RWPE2 (cell line): Measurements from ENCODE around the gene TENT5C.

Source experiments
- ATAC-seq: fragments of 200-7000 bp; cut with Tn5 transposase; 3 replicates; pipeline ENCODE4 v1.9.1; 2021; ENCODE audit warnings: low read depth
- DNase-seq: peaks from one replicate; pipeline ENCODE4 v3.0.0-alpha.2; 2020; ENCODE audit warnings: low spot score
- H3K27ac ChIP-seq: fragments of 450-650 bp; 2 replicates; pipeline ENCODE4 v1.5.1; 2017; ENCODE audit warnings: mild to moderate bottlenecking; ENCODE audit not compliant: poor library complexity, severe bottlenecking
- H3K27me3 ChIP-seq: fragments of 250-450 bp; sonication (Bioruptor Pico); 2 replicates; pipeline ENCODE4 v1.5.1; 2021; ENCODE audit warnings: mild to moderate bottlenecking, moderate library complexity; ENCODE audit not compliant: insufficient read depth, poor library complexity, severe bottlenecking
- H3K36me3 ChIP-seq: fragments of 250-450 bp; sonication (Bioruptor Pico); 2 replicates; pipeline ENCODE4 v1.5.1; 2020; ENCODE audit warnings: low read depth, mild to moderate bottlenecking, moderate library complexity
- H3K4me1 ChIP-seq: fragments of 250-450 bp; sonication (Bioruptor Pico); 2 replicates; pipeline ENCODE4 v1.5.1; 2021; ENCODE audit warnings: mild to moderate bottlenecking, moderate library complexity; ENCODE audit not compliant: insufficient read depth, poor library complexity, severe bottlenecking
- H3K4me3 ChIP-seq: fragments of 250-450 bp; sonication (Bioruptor Pico); 2 replicates; pipeline ENCODE4 v1.5.1; 2021; ENCODE audit warnings: mild to moderate bottlenecking, moderate library complexity; ENCODE audit not compliant: severe bottlenecking
- H3K9me3 ChIP-seq: fragments of 250-450 bp; sonication (Bioruptor Pico); 2 replicates; pipeline ENCODE4 v1.5.1; 2021; ENCODE audit warnings: mild to moderate bottlenecking, moderate library complexity; ENCODE audit not compliant: severe bottlenecking
- TF ChIP-seq, protein P1 (sequence below): fragments of 450-650 bp; IDR thresholded peaks from one replicate; pipeline ENCODE4 v1.5.1; 2017; ENCODE audit warnings: mild to moderate bottlenecking, moderate library complexity; ENCODE audit not compliant: poor library complexity, severe bottlenecking

Gene TENT5C

GRCh38 chr1:117672756-117673155, 66.9 kb downstream of the TENT5C start:
- Histone ChIP-seq H3K4me3 (no peak overlapping the region), H3K36me3 (no peaks in the 10 kb centered on the region), H3K9me3 (no peaks in the 10 kb centered on the region), H3K27ac (no peak overlapping the region), H3K4me1 (no peaks in the 10 kb centered on the region), H3K27me3 (no peaks in the 10 kb centered on the region)
- ATAC-seq (no peak), DNase-seq (no peak)
- TF ChIP-seq, protein P1, sequence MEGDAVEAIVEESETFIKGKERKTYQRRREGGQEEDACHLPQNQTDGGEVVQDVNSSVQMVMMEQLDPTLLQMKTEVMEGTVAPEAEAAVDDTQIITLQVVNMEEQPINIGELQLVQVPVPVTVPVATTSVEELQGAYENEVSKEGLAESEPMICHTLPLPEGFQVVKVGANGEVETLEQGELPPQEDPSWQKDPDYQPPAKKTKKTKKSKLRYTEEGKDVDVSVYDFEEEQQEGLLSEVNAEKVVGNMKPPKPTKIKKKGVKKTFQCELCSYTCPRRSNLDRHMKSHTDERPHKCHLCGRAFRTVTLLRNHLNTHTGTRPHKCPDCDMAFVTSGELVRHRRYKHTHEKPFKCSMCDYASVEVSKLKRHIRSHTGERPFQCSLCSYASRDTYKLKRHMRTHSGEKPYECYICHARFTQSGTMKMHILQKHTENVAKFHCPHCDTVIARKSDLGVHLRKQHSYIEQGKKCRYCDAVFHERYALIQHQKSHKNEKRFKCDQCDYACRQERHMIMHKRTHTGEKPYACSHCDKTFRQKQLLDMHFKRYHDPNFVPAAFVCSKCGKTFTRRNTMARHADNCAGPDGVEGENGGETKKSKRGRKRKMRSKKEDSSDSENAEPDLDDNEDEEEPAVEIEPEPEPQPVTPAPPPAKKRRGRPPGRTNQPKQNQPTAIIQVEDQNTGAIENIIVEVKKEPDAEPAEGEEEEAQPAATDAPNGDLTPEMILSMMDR, result no peak

DNA sequence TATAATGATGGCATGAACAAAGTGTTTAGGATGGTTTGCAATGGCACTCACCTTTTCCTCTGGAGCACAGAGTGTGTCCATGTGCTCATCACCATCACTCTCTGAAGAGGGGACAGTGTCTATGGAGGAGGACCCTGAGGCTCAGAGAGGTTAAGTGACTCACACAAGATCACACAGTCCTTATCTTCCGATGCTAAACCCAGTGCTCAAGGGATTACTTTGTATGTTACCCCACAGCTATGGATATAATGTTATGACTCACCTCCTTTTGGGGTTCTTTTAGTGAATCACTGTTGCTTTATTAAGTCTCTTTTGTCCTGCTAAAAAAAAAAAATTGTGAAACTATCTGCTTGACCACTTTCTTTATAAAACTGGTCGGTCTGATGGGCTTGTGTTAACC, 67.6 kb downstream of the TENT5C start:
- DNase-seq (no peak), ATAC-seq (peak; percentile 82)
- no peak overlapping the region for H3K4me3 ChIP-seq
- no peaks in the 10 kb centered on the region for H3K4me1 ChIP-seq
- no peak overlapping the region for H3K27ac ChIP-seq
- TF ChIP-seq, protein P1, result no peak
- H3K9me3 ChIP-seq, result no peaks in the 10 kb centered on the region
- no peaks in the 10 kb centered on the region for H3K27me3 ChIP-seq
- no peaks in the 10 kb centered on the region for H3K36me3 ChIP-seq

DNA sequence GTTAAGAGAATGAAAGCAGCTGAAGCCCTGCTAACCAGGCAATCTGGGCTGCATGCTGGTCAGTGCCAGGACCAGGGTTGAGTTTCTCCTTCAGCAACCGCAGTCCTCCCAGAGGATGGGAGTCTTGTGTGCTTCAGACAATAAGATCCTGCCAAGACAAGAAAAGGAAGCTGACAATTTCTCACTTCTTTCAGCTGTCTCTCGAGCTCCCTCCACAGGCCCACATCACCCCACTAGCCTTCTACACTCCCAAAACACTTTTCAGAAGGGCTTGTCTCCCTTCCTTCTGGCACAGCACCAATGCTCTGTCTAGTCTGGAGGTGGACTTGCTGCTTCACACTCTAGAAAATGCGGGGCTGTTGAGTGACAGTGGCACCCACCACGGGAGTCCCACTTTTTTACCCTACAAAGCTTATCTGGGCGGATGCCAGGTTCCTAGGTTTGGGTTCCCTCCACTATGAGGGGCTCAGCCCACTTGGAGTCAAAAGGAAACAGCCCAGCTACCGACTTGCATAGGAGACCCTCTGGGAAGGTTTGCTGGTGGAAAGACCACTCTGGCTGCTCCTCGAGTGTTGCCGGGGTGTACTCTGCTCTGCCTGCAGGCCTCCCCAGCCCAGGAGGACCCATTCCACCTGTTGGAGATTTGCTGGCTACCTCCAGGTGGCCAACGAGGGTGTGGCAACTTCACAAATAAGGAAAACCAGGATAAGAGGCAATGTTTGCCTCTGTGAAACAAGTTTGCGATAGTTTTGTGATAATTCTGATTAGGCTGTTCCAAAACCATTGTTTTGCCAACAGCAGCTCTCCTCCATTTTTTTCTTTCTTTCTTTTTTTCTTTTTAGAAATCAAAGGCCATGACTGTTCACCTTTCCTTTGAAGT, 68.9 kb downstream of the TENT5C start:
- ATAC-seq, result peak; percentile 37; the same call in 1 of the 3 replicates

GRCh38 chr1:117675907-117676430, 70.1 kb downstream of the TENT5C start:
- TF ChIP-seq, protein P1, result no peak
- Histone ChIP-seq H3K27me3 (no peaks in the 10 kb centered on the region), H3K4me3 (no peak overlapping the region), H3K4me1 (no peaks in the 10 kb centered on the region), H3K9me3 (no peaks in the 10 kb centered on the region), H3K27ac (no peak overlapping the region), H3K36me3 (no peaks in the 10 kb centered on the region)
- ATAC-seq (no peak), DNase-seq (no peak)

More for the DNA sequence above, 68.9 kb downstream of the TENT5C start:
- no peaks in the 10 kb centered on the region for H3K27me3 ChIP-seq
- H3K4me1 ChIP-seq, result no peaks in the 10 kb centered on the region
- TF ChIP-seq, protein P1, result no peak
- no peak overlapping the region for H3K4me3 ChIP-seq
- no peak for DNase-seq
- no peaks in the 10 kb centered on the region for H3K36me3 ChIP-seq
- H3K9me3 ChIP-seq, result no peaks in the 10 kb centered on the region
- H3K27ac ChIP-seq, result no peak overlapping the region
